ENCODE data around the gene ATP6V0A4. TPM values are rescaled to one million over a fixed set of nuclear protein-coding genes. Genes with fewer than 3 reads are reported as not detected.

The ATP6V0A4 gene
- total RNA-seq, 1 donor from 2014 or later: not detected

DNA sequence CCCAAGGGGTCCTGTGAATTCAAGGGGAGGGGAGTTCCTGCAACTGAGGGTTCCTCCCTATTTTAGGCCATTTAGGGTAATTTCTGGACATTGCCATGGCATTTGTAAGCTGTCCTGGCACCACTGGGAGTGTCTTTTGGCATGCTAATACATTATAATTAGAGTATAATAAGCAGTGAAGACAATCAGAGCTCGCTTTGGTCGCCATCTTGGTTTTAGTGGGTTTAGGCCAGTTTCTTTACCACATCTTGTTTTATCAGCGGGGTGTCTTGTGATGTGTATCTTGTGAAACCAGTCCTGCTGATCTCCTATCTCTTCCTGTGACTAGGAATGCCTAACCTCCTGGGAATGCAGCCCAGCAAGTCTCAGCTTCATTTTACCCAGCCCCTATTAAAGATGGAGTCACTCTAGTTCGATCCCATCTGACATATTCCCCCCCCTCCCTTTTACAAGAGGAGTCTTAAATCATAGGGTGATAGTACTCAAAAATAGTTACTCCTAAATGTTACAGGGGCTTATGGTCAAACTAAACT, 140.1 kb downstream of the ATP6V0A4 start:
- no peak for DNase-seq

DNA sequence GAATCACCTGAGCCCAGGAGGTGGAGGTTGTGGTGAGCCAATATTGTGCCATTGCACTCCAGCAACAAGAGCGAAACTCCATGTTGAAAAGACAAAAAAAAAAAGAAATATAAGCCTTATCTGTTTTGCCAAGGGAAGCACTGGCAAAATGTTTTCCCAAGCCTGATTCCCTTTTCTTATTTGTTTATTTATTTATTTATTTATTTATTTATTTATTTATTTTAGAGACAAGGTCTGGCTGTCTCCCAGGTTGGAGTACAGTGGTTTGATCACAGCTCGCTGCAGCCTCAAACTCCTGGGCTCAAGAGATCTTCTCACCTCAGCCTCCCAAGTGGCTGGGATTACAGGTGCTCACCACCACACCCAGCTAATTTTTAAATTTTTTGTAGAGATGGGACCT, 141.0 kb downstream of the ATP6V0A4 start:
- no peak for DNase-seq

Other genes starting within 250 kb of the ATP6V0A4 start
- not detected in 2 replicates for gene SVOPL, start 96.8 kb downstream of the ATP6V0A4 start, total RNA-seq
- gene TMEM213, start 202 bp downstream of the ATP6V0A4 start, total RNA-seq: not detected in 2 replicates
- 2.6 and 3.3 TPM in 2 replicates for gene KIAA1549, start 183.2 kb upstream of the ATP6V0A4 start, total RNA-seq
- 16.4 and 20.8 TPM in 2 replicates for gene ZC3HAV1L, start 237.8 kb upstream of the ATP6V0A4 start, total RNA-seq